ENCODE data around the gene GLI1.

The GLI1 gene

DNA sequence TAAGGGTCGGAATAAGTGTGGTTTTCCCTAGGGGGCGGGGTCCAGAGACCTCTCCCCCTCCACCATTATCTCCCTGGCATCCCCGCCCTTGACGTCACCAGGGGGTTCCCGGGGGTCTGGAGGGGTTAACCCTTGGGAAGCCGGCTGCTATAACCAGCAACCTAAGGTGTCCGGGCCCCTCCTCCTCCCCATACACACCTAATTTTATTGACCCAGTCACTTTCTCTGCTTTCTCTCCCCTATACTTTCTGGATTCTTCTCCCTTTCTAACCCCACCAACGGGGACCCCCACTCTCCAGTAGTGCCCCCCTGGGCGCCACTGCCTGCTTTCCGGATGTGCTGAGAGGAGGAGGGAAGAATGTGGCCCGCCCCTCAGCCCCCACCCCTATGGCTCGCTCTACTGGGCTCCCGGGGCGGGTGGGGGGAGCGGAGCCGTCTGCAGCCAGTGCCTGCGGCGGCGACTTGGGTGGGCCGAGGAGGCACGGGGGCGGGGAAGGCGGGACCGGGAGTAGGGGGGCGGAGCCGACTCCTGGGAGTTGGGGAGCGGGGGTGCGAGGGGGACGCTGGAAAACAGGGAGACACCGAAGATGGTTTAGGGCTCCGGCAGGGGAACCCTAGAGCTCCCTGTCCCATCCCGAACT is 1.8 kb downstream of the GLI1 start:
- no peak for DNase-seq (ENCODE audit: low read depth)

DNA sequence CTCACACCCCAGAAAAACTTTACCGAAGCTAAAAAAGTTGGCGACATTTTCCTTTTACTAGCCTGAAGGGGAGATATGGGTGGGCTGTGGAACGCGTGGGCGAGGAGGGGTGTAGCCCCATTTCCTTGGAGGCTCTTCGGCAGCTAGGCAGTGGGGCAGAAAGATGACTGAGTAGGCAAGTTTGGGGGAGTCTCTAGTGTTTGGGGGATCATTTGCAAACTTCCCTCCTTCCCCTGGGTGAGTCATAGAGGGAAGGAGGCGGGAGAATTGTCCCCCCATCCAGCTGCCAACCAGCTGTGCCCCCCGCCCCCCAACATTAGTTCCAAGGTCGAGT is 2.3 kb downstream of the GLI1 start:
- no peak for DNase-seq (ENCODE audit: low read depth)

- DNase-seq (ENCODE audit: low read depth), result peak; percentile 84
These were observed 2.8 kb downstream of the GLI1 start for GRCh38 chr12:57462251-57462911.

GRCh38 chr12:57462912-57463253 is 3.3 kb downstream of the GLI1 start:
- no peak for DNase-seq (ENCODE audit: low read depth)

DNA sequence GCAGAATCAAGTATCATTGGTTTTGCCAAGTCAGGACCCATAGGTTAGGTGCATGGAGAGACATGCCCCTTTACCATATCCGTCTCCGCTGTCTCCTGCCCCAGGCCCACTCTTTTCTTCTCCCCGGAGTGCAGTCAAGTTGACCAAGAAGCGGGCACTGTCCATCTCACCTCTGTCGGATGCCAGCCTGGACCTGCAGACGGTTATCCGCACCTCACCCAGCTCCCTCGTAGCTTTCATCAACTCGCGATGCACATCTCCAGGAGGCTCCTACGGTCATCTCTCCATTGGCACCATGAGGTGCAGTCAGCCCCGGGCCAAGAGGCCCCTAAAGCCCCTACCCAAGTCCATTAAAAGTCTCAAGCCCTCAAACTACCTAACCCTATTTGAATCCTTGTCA is 5.0 kb downstream of the GLI1 start:
- no peak for DNase-seq (ENCODE audit: low read depth)

DNA sequence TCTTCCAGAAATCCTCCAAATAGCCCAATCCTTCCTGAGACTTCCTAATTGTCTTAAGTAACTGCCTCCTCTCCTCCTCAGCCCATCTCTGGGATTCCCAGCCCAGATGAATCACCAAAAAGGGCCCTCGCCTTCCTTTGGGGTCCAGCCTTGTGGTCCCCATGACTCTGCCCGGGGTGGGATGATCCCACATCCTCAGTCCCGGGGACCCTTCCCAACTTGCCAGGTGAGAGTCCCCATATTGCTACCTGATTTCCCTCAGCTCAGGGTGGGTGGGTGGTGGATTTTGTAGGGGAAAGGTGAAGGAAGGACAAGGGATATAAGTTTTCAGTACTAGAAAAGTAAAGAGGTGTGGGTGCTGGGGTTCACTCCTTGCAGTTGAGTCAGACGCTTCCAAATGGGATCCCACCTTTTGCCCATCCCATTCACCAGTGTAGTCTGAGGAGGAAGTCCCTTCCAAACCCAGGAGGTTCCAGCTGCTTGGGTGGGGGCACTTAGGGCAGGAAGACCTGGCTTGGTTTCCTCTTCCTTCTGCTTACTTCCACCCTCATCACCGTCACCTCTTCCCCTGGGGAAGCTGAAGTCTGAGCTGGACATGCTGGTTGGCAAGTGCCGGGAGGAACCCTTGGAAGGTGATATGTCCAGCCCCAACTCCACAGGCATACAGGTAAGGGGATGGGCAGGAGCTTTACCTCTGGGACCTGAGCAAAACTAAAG is 5.6 kb downstream of the GLI1 start:
- DNase-seq (ENCODE audit: low read depth), result no peak

- no peak for DNase-seq (ENCODE audit: low read depth)
These were observed 6.3 kb downstream of the GLI1 start for GRCh38 chr12:57465747-57466505.

DNA sequence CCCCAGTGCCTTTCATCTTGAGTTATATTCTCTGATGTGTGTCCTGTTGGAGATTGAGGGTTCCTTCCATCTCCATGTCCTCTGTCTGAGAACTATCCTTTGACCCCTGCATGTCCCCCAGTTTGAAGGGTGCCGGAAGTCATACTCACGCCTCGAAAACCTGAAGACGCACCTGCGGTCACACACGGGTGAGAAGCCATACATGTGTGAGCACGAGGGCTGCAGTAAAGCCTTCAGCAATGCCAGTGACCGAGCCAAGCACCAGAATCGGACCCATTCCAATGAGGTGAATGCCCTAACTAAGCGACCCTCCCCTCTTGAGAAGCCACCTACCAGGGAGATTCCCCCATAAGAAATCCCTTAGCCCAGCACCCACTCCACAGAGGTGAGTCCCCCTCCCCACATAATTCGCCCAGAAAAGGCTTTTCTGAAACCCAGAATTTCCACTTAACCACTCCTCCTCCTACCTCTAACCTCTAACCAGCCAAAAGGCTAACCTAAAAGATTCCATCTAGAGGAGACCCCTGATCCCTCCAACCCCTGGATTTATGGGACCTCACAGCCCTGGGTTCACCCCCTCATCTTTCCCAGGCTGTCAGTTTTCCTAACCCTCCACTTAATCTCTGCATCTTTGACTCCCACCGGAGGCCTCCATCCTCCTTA is 7.8 kb downstream of the GLI1 start:
- DNase-seq (ENCODE audit: low read depth), result no peak

GRCh38 chr12:57467915-57468314 is 8.3 kb downstream of the GLI1 start:
- no peak for DNase-seq (ENCODE audit: low read depth)

GRCh38 chr12:57469296-57470164 is 9.9 kb downstream of the GLI1 start:
- DNase-seq (ENCODE audit: low read depth), result no peak

DNA sequence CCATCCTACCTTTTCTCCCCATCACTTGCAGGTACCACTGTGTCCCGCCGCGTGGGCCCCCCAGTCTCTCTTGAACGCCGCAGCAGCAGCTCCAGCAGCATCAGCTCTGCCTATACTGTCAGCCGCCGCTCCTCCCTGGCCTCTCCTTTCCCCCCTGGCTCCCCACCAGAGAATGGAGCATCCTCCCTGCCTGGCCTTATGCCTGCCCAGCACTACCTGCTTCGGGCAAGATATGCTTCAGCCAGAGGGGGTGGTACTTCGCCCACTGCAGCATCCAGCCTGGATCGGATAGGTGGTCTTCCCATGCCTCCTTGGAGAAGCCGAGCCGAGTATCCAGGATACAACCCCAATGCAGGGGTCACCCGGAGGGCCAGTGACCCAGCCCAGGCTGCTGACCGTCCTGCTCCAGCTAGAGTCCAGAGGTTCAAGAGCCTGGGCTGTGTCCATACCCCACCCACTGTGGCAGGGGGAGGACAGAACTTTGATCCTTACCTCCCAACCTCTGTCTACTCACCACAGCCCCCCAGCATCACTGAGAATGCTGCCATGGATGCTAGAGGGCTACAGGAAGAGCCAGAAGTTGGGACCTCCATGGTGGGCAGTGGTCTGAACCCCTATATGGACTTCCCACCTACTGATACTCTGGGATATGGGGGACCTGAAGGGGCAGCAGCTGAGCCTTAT is 10.8 kb downstream of the GLI1 start:
- no peak for DNase-seq (ENCODE audit: low read depth)

- no peak for DNase-seq (ENCODE audit: low read depth)
These were observed 11.5 kb downstream of the GLI1 start for GRCh38 chr12:57470970-57471656.

GRCh38 chr12:57471661-57472060 is 12.1 kb downstream of the GLI1 start:
- DNase-seq (ENCODE audit: low read depth), result no peak

- no peak for DNase-seq (ENCODE audit: low read depth)
These were observed 12.8 kb downstream of the GLI1 start for GRCh38 chr12:57472391-57472790.

GRCh38 chr12:57473392-57473791 is 13.8 kb downstream of the GLI1 start:
- DNase-seq (ENCODE audit: low read depth), result no peak

GRCh38 chr12:57473886-57474285 is 14.3 kb downstream of the GLI1 start:
- no peak for DNase-seq (ENCODE audit: low read depth)

GRCh38 chr12:57474430-57474829 is 14.8 kb downstream of the GLI1 start:
- no peak for DNase-seq (ENCODE audit: low read depth)

- no peak for DNase-seq (ENCODE audit: low read depth)
These were observed 15.3 kb downstream of the GLI1 start for GRCh38 chr12:57474862-57475261.

GRCh38 chr12:57475271-57476161 is 15.9 kb downstream of the GLI1 start:
- no peak for DNase-seq (ENCODE audit: low read depth)
